Keratinocyte (primary cell): ENCODE measurements around the gene SRPRB. TPM values are rescaled to one million over a fixed set of nuclear protein-coding genes. Genes with fewer than 3 reads are reported as not detected.

Source experiments
- DNase-seq: peaks from one replicate; pipeline ENCODE4 v3.0.0-alpha.2; 2011; ENCODE audit warnings: low read depth, missing footprints, low spot score
- FAIRE-seq: peaks from 2 replicates; lab custom pipeline; 2011; peaks lifted over from hg19 to GRCh38; lab: Jason Lieb, UNC
- H2AFZ ChIP-seq: 2 replicates; pipeline ENCODE4 v1.6.0; 2012; ENCODE audit warnings: low read length, control low read depth, inconsistent platforms; ENCODE audit not compliant: control insufficient read depth
- H3K27ac ChIP-seq: 2 replicates; pipeline ENCODE4 v1.5.1; 2011; ENCODE audit warnings: low read length; ENCODE audit not compliant: control insufficient read depth, insufficient read depth
- H3K27me3 ChIP-seq: 3 replicates; pipeline ENCODE4 v1.6.0; 2011; ENCODE audit warnings: low read length; ENCODE audit not compliant: control insufficient read depth, insufficient read depth; ENCODE audit errors: extremely low read depth
- H3K36me3 ChIP-seq, 2 experiments: 2 replicates in 1 of 2; 3 replicates in 1 of 2; pipeline ENCODE4 v1.5.1; 2011; ENCODE audit warnings: low read length in 2 of 2, mild to moderate bottlenecking in 1 of 2; ENCODE audit not compliant: control insufficient read depth in 2 of 2, insufficient read depth in 2 of 2; ENCODE audit errors: extremely low read depth in 1 of 2
- H3K4me1 ChIP-seq: 3 replicates; pipeline ENCODE4 v1.5.1; 2011; ENCODE audit warnings: low read length; ENCODE audit not compliant: control insufficient read depth, insufficient read depth; ENCODE audit errors: extremely low read depth
- H3K4me2 ChIP-seq: 3 replicates; pipeline ENCODE4 v1.6.0; 2011; ENCODE audit warnings: low read depth, low read length; ENCODE audit not compliant: control insufficient read depth, insufficient read depth; ENCODE audit errors: extremely low read depth
- H3K4me3 ChIP-seq, 3 experiments: fragments of 200-600 bp in 1 of 3; sonication (generic) in 1 of 3; 2 replicates in 2 of 3; 3 replicates in 1 of 3; pipeline ENCODE4 v1.5.1; 2011 to 2016; ENCODE audit warnings: low read length in 3 of 3, mild to moderate bottlenecking in 3 of 3, control low read depth in 2 of 3, inconsistent platforms in 1 of 3, low read depth in 1 of 3, mixed read lengths in 1 of 3, mixed run types in 1 of 3, moderate library complexity in 1 of 3; ENCODE audit not compliant: control insufficient read depth in 2 of 3, insufficient read depth in 2 of 3; ENCODE audit errors: extremely low read depth in 1 of 3
- H3K79me2 ChIP-seq: 2 replicates; pipeline ENCODE4 v1.6.0; 2012; ENCODE audit warnings: low read length; ENCODE audit not compliant: control insufficient read depth, insufficient read depth
- H3K9ac ChIP-seq: 3 replicates; pipeline ENCODE4 v1.6.0; 2011; ENCODE audit warnings: low read length; ENCODE audit not compliant: control insufficient read depth, insufficient read depth; ENCODE audit errors: extremely low read depth
- H3K9me1 ChIP-seq: 3 replicates; pipeline ENCODE4 v1.6.0; 2011; ENCODE audit warnings: low read length; ENCODE audit not compliant: control insufficient read depth, insufficient read depth; ENCODE audit errors: extremely low read depth
- H3K9me3 ChIP-seq: 2 replicates; pipeline ENCODE4 v1.5.1; 2012; ENCODE audit warnings: low read depth, low read length; ENCODE audit not compliant: control insufficient read depth
- H4K20me1 ChIP-seq: 3 replicates; pipeline ENCODE4 v1.6.0; 2011; ENCODE audit warnings: low read length; ENCODE audit not compliant: control insufficient read depth, insufficient read depth; ENCODE audit errors: extremely low read depth
- EZH2 ChIP-seq: IDR thresholded peaks from one replicate; pipeline ENCODE4 v1.6.1; 2012; ENCODE audit warnings: inconsistent platforms, mild to moderate bottlenecking, low read length, moderate library complexity
- dilution Hi-C: fragments of 300-500 bp; cut with MboI; formaldehyde crosslinking; loops from one replicate; pipeline ENCODE4 v1.7.0; 2020; ENCODE audit warnings: low sequenced_read_pairs; ENCODE audit not compliant: extremely low pct_ligation_motif_present
- polyA plus RNA-seq, 5 experiments: library from polyadenylated mRNA; depleted of rRNA in 3 of 5; stranded (reverse) in 3 of 5; stranded (forward) in 1 of 5; unstranded in 1 of 5; fragments of >200 nt; gene quantifications; 1 replicate in 1 of 5; 2 replicates in 3 of 5; 3 replicates in 1 of 5; pipeline versions ENCODE4 v1.2.1 to v1.2.3, GENCODE V29; 2011 to 2012; ENCODE audit warnings: missing spikeins in 2 of 5, low read depth in 1 of 5, low replicate concordance in 1 of 5
- TF ChIP-seq, protein P1 (sequence below), 3 experiments: IDR thresholded peaks in 1 of 3; conservative IDR thresholded peaks in 1 of 3; optimal IDR thresholded peaks in 1 of 3; 2 replicates in 2 of 3; 3 replicates in 1 of 3; pipeline versions ENCODE3 to v1.5.1; 2011; ENCODE audit warnings: low read length in 3 of 3, mild to moderate bottlenecking in 3 of 3, moderate library complexity in 2 of 3, control low read depth in 1 of 3, inconsistent platforms in 1 of 3; ENCODE audit not compliant: insufficient read depth in 2 of 3; ENCODE audit errors: extremely low read depth in 1 of 3

The SRPRB gene
- polyA plus RNA-seq, 1 donor (not counting 4 experiments of a cell fraction or from before 2014, with no cell fraction given) = 55.9 TPM

DNA sequence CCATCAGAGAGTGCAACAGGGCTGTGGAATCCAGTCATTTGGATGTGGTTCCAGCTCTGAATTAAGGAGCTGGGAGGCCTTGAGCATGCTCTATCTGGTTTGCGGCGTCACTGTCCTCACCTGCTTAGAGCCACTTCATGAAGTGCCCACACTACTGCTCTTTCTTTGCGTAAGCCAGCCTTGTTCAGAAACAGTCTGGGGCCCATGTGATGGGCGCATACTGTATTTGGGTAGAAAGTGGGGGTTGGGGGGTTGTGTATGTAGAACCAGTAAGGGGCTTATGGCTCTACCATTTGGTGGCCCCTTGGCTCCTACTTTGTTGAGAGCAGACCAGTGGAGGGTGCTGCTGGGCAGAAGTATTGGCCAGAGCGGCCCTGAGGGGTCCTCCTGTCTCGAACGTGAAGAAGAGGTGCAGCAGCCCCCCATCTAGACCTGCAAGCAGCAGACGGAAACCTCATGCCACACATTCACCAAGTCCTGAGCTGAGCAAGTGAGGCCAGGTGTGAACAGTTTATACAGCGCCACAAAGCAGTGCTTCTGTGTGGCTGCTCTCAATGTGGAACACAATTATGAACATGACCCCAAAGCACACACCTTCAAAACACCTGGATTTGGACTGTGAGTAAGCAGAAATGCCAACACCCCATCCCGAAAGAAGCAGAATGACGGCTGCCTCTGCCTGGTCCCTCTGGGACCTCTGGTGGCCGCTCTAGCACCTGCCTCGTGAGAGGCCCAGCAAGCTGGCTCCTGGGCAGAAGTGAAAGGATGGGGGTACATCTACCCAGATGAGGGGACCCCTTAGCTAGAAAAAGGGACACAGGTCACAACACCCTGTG, 26.6 kb downstream of the SRPRB start:
- Histone ChIP-seq H3K27me3 (peaks cover 4% of the 10 kb centered on the region), H3K9me1 (no peaks in the 10 kb centered on the region), H3K27ac (no peak overlapping the region), H3K9me3 (no peaks in the 10 kb centered on the region), H3K36me3 (no peaks in the 10 kb centered on the region), H4K20me1 (no peaks in the 10 kb centered on the region), H3K9ac (no peak overlapping the region), H3K79me2 (no peaks in the 10 kb centered on the region), H2AFZ (no peak overlapping the region), H3K4me1 (no peaks in the 10 kb centered on the region), H3K4me2 (no peak overlapping the region), H3K4me3 (no peak overlapping the region)
- TF ChIP-seq, protein P1, sequence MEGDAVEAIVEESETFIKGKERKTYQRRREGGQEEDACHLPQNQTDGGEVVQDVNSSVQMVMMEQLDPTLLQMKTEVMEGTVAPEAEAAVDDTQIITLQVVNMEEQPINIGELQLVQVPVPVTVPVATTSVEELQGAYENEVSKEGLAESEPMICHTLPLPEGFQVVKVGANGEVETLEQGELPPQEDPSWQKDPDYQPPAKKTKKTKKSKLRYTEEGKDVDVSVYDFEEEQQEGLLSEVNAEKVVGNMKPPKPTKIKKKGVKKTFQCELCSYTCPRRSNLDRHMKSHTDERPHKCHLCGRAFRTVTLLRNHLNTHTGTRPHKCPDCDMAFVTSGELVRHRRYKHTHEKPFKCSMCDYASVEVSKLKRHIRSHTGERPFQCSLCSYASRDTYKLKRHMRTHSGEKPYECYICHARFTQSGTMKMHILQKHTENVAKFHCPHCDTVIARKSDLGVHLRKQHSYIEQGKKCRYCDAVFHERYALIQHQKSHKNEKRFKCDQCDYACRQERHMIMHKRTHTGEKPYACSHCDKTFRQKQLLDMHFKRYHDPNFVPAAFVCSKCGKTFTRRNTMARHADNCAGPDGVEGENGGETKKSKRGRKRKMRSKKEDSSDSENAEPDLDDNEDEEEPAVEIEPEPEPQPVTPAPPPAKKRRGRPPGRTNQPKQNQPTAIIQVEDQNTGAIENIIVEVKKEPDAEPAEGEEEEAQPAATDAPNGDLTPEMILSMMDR (optimal IDR thresholded peaks at IDR 0.05 in 1 of 3, IDR thresholded peaks at IDR 0.05 in 1 of 3, conservative IDR thresholded peaks at IDR 0.05 in 1 of 3; ENCODE audit: extremely low read depth in 1 of 3, insufficient read depth in 2 of 3, low read length in 3 of 3) = peak in 1 of 3 experiments; percentile 2
- no peak for TF ChIP-seq EZH2
- dilution Hi-C loops = no loop called here
- FAIRE-seq (no peak), DNase-seq (no peak)

DNA sequence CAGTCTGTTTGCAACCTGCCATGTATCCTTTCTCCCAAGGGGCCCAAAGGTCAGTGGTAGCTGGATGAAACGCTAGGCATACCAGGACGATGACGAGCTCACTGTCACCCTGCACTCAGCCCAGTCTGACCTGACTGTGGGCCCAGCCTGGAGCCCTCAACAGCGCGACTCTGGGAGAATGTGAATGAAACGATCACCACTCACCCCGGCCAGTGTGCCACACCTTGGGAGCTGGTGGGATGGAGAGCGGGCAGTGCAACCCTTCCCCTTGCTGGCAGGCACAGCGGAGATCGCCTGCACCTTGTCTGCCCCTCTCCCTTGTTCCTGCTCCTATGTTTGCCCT, 27.2 kb downstream of the SRPRB start:
- no peaks in the 10 kb centered on the region for H3K9me3 ChIP-seq
- FAIRE-seq (no peak), DNase-seq (no peak)
- no peak overlapping the region for H3K27ac ChIP-seq
- H3K4me3 ChIP-seq = no peak overlapping the region
- no peak overlapping the region for H3K9ac ChIP-seq
- no peaks in the 10 kb centered on the region for H3K36me3 ChIP-seq
- H3K79me2 ChIP-seq = no peaks in the 10 kb centered on the region
- H2AFZ ChIP-seq = no peak overlapping the region
- no peak overlapping the region for H3K4me2 ChIP-seq
- H4K20me1 ChIP-seq = no peaks in the 10 kb centered on the region
- peaks cover 4% of the 10 kb centered on the region for H3K27me3 ChIP-seq
- TF ChIP-seq EZH2 = no peak
- TF ChIP-seq, protein P1 (optimal IDR thresholded peaks at IDR 0.05 in 1 of 3, IDR thresholded peaks at IDR 0.05 in 1 of 3, conservative IDR thresholded peaks at IDR 0.05 in 1 of 3; ENCODE audit: extremely low read depth in 1 of 3, insufficient read depth in 2 of 3, low read length in 3 of 3) = no peak
- H3K4me1 ChIP-seq = no peaks in the 10 kb centered on the region
- dilution Hi-C loops = no loop called here
- H3K9me1 ChIP-seq = no peaks in the 10 kb centered on the region
